ENCODE results near the gene ACSBG1. TPM values are rescaled to one million over a fixed set of nuclear protein-coding genes. Genes with fewer than 3 reads are reported as not detected.

Gene ACSBG1
- total RNA-seq, 2 experiments from 2014 or later, result 0.30 to 0.41 TPM

DNA sequence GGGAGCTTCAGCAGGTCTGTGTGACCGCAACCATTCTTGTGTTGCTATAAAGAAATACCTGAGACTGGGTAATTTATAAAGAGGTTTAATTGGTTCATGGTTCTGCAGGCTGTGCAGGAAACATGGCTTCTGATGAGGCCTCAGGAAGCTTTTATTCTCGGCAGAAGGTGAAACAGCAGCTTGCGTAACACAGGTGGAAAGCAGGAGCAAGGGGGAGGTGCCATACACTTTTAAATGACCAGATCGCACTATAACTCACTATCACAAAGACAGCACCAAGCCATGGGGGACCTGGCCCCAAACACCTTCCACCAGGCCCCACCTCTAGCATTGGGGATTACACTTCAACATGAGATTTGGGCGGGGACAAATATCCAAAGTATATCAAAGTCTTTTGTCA, 94.8 kb downstream of the ACSBG1 start:
- H3K36me3 ChIP-seq (ENCODE audit: insufficient read depth, low read length), result no peaks in the 10 kb centered on the region
- H4K20me1 ChIP-seq (ENCODE audit: insufficient read depth, low read length), result no peaks in the 10 kb centered on the region
- ChIA-PET POLR2A (interaction anchor here (0.9 to 1.3 kb wide), 2 partner anchors 8 to 27 kb away, joined by 3 to 7 read pairs; no protein-coding TSS in a partner anchor), CTCF (ENCODE audit: unreplicated experiment) (no interaction called here)
- H3K9me3 ChIP-seq (ENCODE audit: low read length), result no peaks in the 10 kb centered on the region
- BruUV-seq (replicated peaks), result no TSS peak
- intact Hi-C loops (cut with micrococcal nuclease; ENCODE audit: unreplicated experiment), result no loop called here
- no peaks in the 10 kb centered on the region for H3K4me1 ChIP-seq (ENCODE audit: insufficient read depth, low read length, poor library complexity, severe bottlenecking)
- no peak overlapping the region for H3K4me2 ChIP-seq (ENCODE audit: low read length)
- no peak for DNase-seq (ENCODE audit: low spot score)
- H3K9me2 ChIP-seq (ENCODE audit: insufficient read depth, low read length), result no peaks in the 10 kb centered on the region
- no peaks in the 10 kb centered on the region for H3K79me2 ChIP-seq (ENCODE audit: insufficient read depth, low read depth, low read length)
- no peak overlapping the region for H2AFZ ChIP-seq (ENCODE audit: low read length)
- no peak for TF ChIP-seq EZH2phosphoT487 (IDR thresholded peaks at IDR 0.05; ENCODE audit: borderline replicate concordance, low read depth, low read length)
- TF ChIP-seq, protein P1, sequence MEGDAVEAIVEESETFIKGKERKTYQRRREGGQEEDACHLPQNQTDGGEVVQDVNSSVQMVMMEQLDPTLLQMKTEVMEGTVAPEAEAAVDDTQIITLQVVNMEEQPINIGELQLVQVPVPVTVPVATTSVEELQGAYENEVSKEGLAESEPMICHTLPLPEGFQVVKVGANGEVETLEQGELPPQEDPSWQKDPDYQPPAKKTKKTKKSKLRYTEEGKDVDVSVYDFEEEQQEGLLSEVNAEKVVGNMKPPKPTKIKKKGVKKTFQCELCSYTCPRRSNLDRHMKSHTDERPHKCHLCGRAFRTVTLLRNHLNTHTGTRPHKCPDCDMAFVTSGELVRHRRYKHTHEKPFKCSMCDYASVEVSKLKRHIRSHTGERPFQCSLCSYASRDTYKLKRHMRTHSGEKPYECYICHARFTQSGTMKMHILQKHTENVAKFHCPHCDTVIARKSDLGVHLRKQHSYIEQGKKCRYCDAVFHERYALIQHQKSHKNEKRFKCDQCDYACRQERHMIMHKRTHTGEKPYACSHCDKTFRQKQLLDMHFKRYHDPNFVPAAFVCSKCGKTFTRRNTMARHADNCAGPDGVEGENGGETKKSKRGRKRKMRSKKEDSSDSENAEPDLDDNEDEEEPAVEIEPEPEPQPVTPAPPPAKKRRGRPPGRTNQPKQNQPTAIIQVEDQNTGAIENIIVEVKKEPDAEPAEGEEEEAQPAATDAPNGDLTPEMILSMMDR (conservative IDR thresholded peaks at IDR 0.05; ENCODE audit: low read length), result no peak
- no peak overlapping the region for H3K4me3 ChIP-seq (ENCODE audit: low read depth, low read length, poor library complexity, severe bottlenecking)
- no peak overlapping the region for H3K27ac ChIP-seq (ENCODE audit: low read depth, low read length, poor library complexity, severe bottlenecking)

DNA sequence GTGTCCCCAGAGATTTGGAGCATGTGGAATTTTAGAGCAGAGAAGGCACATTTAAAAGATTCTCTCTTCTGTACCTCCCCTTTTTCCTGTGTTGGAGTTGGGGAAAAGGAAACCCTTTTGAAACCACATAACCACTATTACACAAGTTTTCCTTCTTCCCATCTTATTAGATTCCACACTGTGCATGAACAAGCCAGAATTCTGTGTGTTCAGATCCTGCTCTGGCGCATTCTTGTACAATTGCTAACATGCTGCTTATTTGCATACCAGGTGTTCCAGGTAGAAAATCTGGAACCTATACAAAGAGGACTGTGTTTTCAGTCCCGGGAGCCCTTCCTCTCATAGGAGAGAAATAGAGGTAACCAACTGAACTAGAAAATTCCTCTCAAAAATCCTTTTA, 100.6 kb downstream of the ACSBG1 start:
- Histone ChIP-seq H3K4me2 (ENCODE audit: low read length) (no peak overlapping the region), H2AFZ (ENCODE audit: low read length) (no peak overlapping the region), H3K27ac (ENCODE audit: low read depth, low read length, poor library complexity, severe bottlenecking) (no peak overlapping the region), H3K9me2 (ENCODE audit: insufficient read depth, low read length) (no peaks in the 10 kb centered on the region), H3K36me3 (ENCODE audit: insufficient read depth, low read length) (no peaks in the 10 kb centered on the region), H3K4me1 (ENCODE audit: insufficient read depth, low read length, poor library complexity, severe bottlenecking) (peaks cover 8% of the 10 kb centered on the region), H3K79me2 (ENCODE audit: insufficient read depth, low read depth, low read length) (no peaks in the 10 kb centered on the region), H3K4me3 (ENCODE audit: low read depth, low read length, poor library complexity, severe bottlenecking) (no peak overlapping the region), H4K20me1 (ENCODE audit: insufficient read depth, low read length) (no peaks in the 10 kb centered on the region), H3K9me3 (ENCODE audit: low read length) (no peaks in the 10 kb centered on the region)
- BruUV-seq (replicated peaks), result no TSS peak
- intact Hi-C loops (cut with micrococcal nuclease; ENCODE audit: unreplicated experiment), result loop anchor here (5.0 kb wide), 1 partner anchor 108 kb away; no protein-coding TSS in a partner anchor
- no peak for DNase-seq (ENCODE audit: low spot score)
- TF ChIP-seq, protein P1 (conservative IDR thresholded peaks at IDR 0.05; ENCODE audit: low read length), result no peak
- TF ChIP-seq EZH2phosphoT487 (IDR thresholded peaks at IDR 0.05; ENCODE audit: borderline replicate concordance, low read depth, low read length), result no peak
- CTCF ChIA-PET (ENCODE audit: unreplicated experiment), result no interaction called here
- POLR2A ChIA-PET, result no interaction called here

DNA sequence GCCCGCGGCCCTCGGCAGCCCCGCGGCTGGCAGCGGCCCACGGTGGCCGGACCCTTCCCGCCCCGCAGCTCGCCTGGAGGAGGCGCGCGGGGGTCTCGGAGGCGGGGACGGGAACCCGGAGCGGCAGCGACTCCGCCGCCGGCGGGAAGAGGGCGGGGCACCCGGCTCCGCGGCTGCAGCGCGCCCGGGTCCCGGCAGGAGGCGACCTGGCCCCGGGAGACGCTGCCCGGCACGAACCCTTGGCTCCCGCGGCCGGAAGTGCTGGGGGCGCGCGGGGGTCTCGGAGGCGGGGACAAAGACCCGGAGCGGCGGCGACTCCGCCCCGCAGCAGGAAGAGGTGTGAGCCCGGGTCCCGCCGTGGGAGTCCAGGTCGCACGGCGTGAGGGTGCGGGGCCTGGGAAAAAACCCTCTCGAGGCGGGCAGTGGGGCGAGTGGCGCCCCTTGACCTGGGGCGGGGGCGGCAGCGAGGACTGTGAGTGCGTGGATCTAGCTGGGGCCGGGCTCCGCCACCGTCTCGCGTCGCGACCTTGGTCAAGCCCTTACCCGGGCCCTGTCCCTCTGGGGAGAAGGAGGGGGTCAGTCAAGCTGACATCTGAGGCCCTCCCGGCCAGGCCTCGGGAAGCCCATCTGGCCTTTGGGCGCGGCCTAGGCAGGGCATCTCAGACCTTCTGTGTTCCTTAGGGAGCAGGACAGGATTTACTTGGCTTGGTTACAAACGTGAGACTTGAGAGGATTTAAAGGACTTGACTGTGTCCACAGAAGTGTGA, 102.9 kb downstream of the ACSBG1 start, which contains the start of gene CIB2:
TSS of gene CIB2 (minus strand) at position 151 of the 767 bp plus-strand sequence. CDS start 230 bp downstream, outside the sequence.
- BruUV-seq (replicated peaks), result TSS peak; percentile 78

More for the DNA sequence above, 102.9 kb downstream of the ACSBG1 start, which contains the start of gene CIB2:
- peak; percentile 86 for DNase-seq (ENCODE audit: low spot score)
- Histone ChIP-seq H3K27ac (ENCODE audit: low read depth, low read length, poor library complexity, severe bottlenecking) (no peak within 1 kb of the TSS), H4K20me1 (ENCODE audit: insufficient read depth, low read length) (no peaks in the 10 kb centered on the region), H3K9me3 (ENCODE audit: low read length) (no peaks in the 10 kb centered on the region), H2AFZ (ENCODE audit: low read length) (peak within 1 kb of the TSS; percentile 94), H3K4me2 (ENCODE audit: low read length) (peak within 1 kb of the TSS; percentile 95), H3K9me2 (ENCODE audit: insufficient read depth, low read length) (no peaks in the 10 kb centered on the region), H3K36me3 (ENCODE audit: insufficient read depth, low read length) (no peaks in the 10 kb centered on the region), H3K79me2 (ENCODE audit: insufficient read depth, low read depth, low read length) (no peaks in the 10 kb centered on the region), H3K4me3 (ENCODE audit: low read depth, low read length, poor library complexity, severe bottlenecking) (peak within 1 kb of the TSS; percentile 80), H3K4me1 (ENCODE audit: insufficient read depth, low read length, poor library complexity, severe bottlenecking) (peaks cover 8% of the 10 kb centered on the region)
- TF ChIP-seq EZH2phosphoT487 (IDR thresholded peaks at IDR 0.05; ENCODE audit: borderline replicate concordance, low read depth, low read length), result no peak
- TF ChIP-seq, protein P1 (conservative IDR thresholded peaks at IDR 0.05; ENCODE audit: low read length), result peak; percentile 75
- intact Hi-C loops (cut with micrococcal nuclease; ENCODE audit: unreplicated experiment), result loop anchor here (1.0 to 5.0 kb wide), 4 partner anchors 18 to 111 kb away; partner anchors contain the start of gene IDH3A
- CTCF ChIA-PET (ENCODE audit: unreplicated experiment), result interaction anchor here (1.1 to 2.0 kb wide), 2 partner anchors 10 to 64 kb away, joined by 3 to 14 read pairs; no protein-coding TSS in a partner anchor
- POLR2A ChIA-PET, result interaction anchor here (0.6 to 1.5 kb wide), 4 partner anchors 8 to 167 kb away, joined by 3 to 4 read pairs (median 3); no protein-coding TSS in a partner anchor

Measured in OCI-LY7 (cell line).